NOMO-1 (cell line): ENCODE data around the gene LRRC8D.

Experiments used
- DNase-seq, 2 experiments: peaks; one replicate each; lab custom pipeline; 2025; ENCODE audit not compliant: unreplicated experiment in 2 of 2; lab: John Stamatoyannopoulos, UW

LRRC8D gene

DNA sequence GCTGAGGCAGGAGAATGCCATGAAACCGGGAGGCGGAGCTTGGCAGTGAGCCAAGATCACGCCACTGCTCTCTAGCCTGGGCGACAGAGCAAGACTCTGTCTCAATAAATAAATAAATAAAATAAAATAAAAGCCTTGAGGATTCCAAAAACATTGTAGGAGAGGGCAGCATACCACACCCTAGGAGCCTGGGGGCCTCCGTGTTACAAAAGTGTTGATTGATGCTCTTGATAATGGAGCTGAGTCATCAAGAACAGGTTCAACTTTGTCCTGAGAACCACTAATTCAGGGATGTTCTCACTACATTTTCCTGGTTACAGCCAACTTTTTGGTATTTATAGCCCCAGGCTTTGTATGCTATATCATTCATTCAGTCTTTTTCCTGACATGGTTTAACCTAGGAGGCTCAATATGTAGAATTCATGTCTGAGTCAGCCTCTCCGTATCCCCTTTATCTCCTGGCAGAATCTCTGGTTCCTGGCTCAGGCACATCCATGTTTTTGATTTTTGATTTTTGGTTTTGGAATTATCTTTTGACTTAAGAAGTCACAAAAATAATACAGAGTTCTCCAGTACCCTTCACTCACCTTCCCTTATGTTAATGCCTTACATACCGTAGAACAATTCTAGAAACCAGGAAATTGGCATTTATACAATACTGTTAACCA lies 69.4 kb downstream of the LRRC8D start:
- peak in 1 of 2 experiments; percentile 14 for DNase-seq

DNA sequence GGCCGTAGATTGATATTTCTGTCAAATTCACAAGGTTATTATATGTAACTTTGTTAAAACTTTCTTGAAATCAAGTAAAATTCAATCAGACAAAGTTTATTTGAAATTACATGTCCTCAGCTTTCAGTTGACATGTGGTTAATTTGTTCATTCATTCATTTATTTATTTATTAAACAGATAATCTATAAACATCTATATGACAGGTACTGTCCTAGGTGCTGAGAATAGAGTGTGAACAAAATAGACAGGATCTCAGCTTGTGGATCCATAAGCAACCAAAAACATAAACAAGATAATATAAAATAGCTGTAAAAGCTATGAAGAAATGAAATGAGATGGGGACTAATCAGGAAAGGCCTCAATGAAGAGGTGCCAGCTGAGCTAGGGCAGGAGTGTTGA lies 72.0 kb downstream of the LRRC8D start:
- no peak for DNase-seq

GRCh38 chr1:89894210-89895201 lies 73.7 kb downstream of the LRRC8D start:
- DNase-seq, result no peak

DNA sequence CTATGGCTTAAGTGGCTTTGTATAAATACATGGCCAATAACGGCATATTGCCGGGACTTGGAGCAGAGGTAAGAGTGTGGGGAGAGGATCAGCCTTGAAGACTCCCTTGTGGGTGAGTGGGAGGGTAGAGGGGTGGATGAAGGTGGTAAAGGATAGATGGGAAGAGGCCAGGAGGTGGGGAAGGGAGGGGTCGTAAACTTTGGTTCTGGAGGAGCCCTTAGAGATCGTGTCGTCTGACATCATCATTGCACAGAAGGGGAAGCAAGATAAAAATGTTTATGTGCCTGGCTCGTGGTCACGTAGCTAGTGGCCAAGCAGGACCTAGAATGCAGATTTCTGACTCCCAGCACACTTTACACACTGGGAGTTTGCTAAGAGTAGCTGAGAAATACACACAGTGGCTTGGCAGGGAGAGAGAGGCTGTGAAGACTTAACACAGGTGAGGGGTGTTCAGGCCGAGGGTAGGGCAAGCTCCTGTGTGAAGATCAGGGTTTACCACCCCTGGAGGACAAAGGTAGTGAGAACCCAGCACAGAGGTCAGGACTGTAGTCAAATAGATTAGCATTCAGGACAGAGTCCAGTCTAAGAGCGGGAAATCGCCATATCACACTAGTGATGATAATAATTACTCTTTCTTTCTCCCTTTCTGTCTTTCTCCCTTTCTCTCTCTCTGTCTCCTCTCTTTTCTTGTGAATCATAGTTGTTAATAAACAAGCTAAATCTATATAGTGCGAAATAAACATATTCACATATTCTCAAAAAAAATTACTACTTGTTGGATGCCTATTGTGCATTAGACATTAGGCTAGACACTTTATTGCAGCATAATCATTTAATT lies 75.5 kb downstream of the LRRC8D start:
- DNase-seq, result no peak

GRCh38 chr1:89897347-89898133 lies 76.7 kb downstream of the LRRC8D start:
- no peak for DNase-seq

- DNase-seq, result no peak
Measured at GRCh38 chr1:89898150-89898549, 77.3 kb downstream of the LRRC8D start.

GRCh38 chr1:89898695-89899470 lies 78.1 kb downstream of the LRRC8D start:
- no peak for DNase-seq

DNA sequence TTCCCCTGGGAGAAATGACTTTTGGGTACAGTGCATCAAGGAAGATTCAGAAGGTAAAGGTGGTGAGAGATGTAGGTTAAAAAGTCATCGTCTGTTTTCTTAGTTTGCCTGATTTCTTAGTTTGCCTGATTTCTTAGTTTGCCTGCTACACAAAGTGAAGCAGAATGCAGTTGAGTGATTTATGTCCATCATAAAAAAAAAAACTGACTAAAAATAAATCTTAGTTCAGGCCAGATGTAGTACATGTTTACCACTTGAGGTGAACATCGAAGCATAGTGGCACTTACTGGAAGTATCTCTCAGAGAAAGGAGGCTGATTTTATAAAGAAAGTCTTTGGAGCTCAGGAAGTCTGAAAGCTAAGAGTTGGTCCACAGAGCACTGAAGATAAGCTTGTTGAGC lies 79.5 kb downstream of the LRRC8D start:
- no peak for DNase-seq

GRCh38 chr1:89900791-89901708 lies 80.2 kb downstream of the LRRC8D start:
- DNase-seq, result no peak

- no peak for DNase-seq
Measured at GRCh38 chr1:89901957-89902669, 81.3 kb downstream of the LRRC8D start.

DNA sequence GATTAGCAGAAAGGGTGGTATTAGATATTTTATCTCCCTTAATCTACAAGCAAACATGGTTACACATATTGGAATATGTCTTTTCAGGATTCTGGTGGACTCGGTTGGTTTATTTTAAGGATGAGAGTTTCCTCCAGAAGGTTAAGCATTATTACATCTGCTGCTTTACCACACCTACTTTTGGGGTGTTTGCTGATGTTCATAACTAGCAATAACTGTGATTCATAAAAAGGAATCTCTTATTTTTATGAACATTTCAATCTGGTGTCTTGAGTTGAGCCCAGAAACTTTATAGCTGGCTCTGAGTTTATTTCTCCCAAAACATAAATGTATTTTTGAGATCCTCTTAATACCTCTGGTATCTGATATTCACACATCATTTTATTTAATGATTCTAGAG lies 82.7 kb downstream of the LRRC8D start:
- no peak for DNase-seq

DNA sequence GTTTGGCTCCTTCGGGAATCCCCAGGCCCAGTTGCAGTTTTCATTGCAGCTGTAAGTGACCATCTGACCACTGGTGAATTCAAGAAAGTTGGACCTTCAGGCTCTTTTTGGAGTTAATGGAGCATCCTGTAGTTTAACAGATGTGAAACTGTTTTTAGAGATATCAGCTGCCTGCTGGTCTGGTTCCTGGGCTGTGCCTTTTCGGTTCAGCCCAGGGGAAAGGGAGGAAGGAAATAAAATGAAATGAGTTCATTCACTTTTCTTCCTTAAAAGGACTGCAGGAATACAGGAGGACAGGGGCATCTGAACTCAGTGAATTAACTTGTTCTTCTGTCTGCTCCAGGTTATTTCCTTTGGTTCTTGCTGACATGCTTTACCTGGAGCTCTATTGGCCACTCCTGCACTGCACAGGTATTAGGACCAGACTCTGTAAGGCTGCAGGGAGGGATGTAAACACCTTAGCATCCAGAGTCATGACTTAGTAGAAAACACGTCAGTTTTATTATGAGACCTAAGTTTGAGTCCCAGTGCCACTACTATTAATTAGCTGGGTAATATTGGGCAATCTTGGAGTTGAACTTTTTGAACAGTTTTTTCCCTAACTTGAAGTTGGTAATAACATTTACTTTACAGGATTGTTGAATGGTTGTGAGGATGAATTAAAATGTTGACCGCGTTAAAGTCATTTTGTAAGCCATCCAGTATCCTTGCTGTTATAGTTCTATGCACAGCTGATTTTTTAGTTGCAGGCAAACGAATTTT lies 83.6 kb downstream of the LRRC8D start:
- peak; percentile 16 to 23 for DNase-seq

DNA sequence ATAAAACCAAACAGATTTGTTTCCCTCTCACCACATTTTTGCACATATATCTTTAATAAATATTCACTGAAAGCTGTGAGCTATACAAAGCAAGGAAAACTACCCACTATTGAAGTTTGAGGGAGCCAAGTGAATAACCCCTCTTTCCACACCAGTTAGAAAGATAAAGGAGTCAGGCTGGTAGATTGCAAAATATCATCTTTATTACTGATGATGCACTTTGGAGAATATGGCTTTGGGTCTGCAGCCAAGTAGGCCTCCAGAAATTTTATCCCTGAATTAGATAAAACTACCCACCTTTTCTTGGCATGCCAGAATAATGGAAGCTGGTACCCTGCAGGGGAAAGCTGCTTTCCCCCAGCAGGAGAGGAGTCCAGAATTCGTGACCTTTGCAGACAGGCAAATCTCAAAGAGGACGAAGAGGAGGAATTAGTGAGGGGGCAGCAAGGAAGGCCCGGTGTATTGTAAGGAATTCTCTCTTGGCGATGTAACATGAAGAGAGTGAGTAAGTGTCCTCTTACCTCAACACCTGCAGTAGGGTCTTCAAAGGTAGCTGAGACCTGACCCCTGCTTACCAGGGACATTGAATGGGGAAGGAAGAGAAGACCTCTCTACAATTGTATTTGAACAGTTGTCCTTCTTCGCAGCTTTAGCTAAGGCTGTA lies 84.7 kb downstream of the LRRC8D start:
- no peak for DNase-seq

DNA sequence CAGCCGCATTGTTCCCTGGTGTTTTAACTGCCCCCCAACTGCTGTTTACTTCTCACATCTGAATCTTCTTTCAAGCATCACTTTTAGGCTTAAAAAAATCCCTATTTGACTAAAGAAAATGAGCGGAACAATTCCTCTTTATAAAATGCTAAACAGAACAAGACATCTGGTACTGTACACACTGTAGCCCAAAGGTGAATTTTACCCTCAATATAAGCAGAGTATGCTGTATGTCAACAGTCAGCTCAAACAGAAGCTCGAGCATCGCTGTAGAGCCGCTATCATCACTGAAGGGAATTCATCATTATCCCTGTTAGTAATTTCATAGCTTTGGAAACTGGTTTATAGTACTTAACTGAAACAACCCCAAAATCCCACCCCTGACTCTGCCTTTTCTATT lies 85.3 kb downstream of the LRRC8D start:
- DNase-seq, result no peak

DNA sequence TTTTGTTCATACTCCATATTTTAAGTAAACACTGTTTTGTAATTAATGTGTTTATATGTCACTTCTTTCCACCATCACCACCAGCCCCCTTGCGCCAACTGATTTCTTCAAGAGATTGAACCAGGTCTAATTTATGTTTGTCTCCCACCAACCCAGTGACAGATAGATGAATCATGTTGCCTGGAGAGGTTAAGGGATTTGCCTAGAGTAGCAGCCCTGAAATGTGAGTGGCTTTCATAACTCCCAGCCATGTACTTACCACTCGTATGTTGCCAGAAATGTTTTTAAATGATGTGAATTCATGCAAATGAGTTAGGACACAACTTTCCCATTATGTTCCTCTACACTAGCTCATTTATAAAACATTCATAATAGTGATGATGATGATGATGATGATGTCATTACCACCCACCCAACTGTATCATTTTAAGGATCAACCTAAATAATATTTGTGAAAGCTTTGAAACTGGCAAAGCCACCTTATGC lies 86.9 kb downstream of the LRRC8D start:
- no peak for DNase-seq

GRCh38 chr1:89908273-89908671 lies 87.4 kb downstream of the LRRC8D start:
- no peak for DNase-seq
